Thoracic aorta (tissue), 2 donors: ENCODE results near the gene REPS2. TPM values are rescaled to one million over a fixed set of nuclear protein-coding genes. Genes with fewer than 3 reads are reported as not detected.
A peak's percentile ranks its signal among the peaks of the same experiment; 100 is the strongest.

Source experiments
- ATAC-seq: fragments of 150-250 bp; one replicate; pipeline ENCODE4 v1.8.0; 2017; ENCODE audit warnings: low read depth; ENCODE audit not compliant: insufficient number of reproducible peaks, low FRiP score
- DNase-seq: peaks from one replicate; pipeline ENCODE4 v3.0.0-alpha.2; 2020; ENCODE audit warnings: low spot score
- H3K27ac ChIP-seq, 2 donors: fragments of 200-600 bp; sonication (generic); 1 replicate in 1 of 2; 2 replicates in 1 of 2; pipeline ENCODE4 v1.5.1; 2016; ENCODE audit warnings: mild to moderate bottlenecking in 2 of 2, moderate library complexity in 2 of 2
- H3K27me3 ChIP-seq: fragments of 200-600 bp; sonication (generic); replicated peaks from 2 replicates; pipeline ENCODE4 v1.6.0; 2016; ENCODE audit warnings: mild to moderate bottlenecking; ENCODE audit not compliant: insufficient read depth
- H3K36me3 ChIP-seq: fragments of 200-600 bp; sonication (generic); one replicate; pipeline ENCODE4 v1.5.1; 2016
- H3K4me1 ChIP-seq, 2 donors: fragments of 200-600 bp; sonication (generic); 1 replicate in 1 of 2; 2 replicates in 1 of 2; pipeline versions ENCODE4 v1.5.1 to v1.6.0; 2016; ENCODE audit warnings: low read depth in 2 of 2, mild to moderate bottlenecking in 1 of 2; ENCODE audit not compliant: control insufficient read depth in 1 of 2
- H3K4me3 ChIP-seq: fragments of 200-600 bp; sonication (generic); 2 replicates; pipeline ENCODE4 v1.5.1; 2016; ENCODE audit warnings: mild to moderate bottlenecking
- H3K9me3 ChIP-seq: fragments of 200-600 bp; sonication (generic); 2 replicates; pipeline ENCODE4 v1.5.1; 2016
- CTCF ChIP-seq: fragments of 200-600 bp; sonication (generic); IDR thresholded peaks from one replicate; pipeline ENCODE4 v1.5.1; 2019; ENCODE audit warnings: antibody characterized with exemption
- total RNA-seq, 2 donors: library from RNA; depleted of rRNA; stranded (reverse); fragments of >200 nt; gene quantifications; one replicate each; pipeline versions ENCODE4 v1.1.0 to v1.2.3, GENCODE V29; 2016

REPS2 gene
- total RNA-seq, 2 donors from 2014 or later = 4.9 to 22.9 TPM

GRCh38 chrX:17038681-17039161 is 92.3 kb downstream of the REPS2 start:
- Histone ChIP-seq H3K27ac (no peak overlapping the region), H3K4me1 (peaks cover 0 to 21% of the 10 kb centered on the region in 2 donors), H3K27me3 (no peaks in the 10 kb centered on the region), H3K36me3 (no peaks in the 10 kb centered on the region), H3K4me3 (no peak overlapping the region), H3K9me3 (no peaks in the 10 kb centered on the region)
- TF ChIP-seq CTCF = no peak
- no peak for DNase-seq
- no peak for ATAC-seq

GRCh38 chrX:17039826-17040225 is 93.4 kb downstream of the REPS2 start:
- Histone ChIP-seq H3K9me3 (no peaks in the 10 kb centered on the region), H3K4me3 (no peak overlapping the region), H3K4me1 (peaks cover 0 to 20% of the 10 kb centered on the region in 2 donors), H3K36me3 (no peaks in the 10 kb centered on the region), H3K27ac (no peak overlapping the region), H3K27me3 (no peaks in the 10 kb centered on the region)
- no peak for TF ChIP-seq CTCF
- DNase-seq (no peak), ATAC-seq (no peak)

DNA sequence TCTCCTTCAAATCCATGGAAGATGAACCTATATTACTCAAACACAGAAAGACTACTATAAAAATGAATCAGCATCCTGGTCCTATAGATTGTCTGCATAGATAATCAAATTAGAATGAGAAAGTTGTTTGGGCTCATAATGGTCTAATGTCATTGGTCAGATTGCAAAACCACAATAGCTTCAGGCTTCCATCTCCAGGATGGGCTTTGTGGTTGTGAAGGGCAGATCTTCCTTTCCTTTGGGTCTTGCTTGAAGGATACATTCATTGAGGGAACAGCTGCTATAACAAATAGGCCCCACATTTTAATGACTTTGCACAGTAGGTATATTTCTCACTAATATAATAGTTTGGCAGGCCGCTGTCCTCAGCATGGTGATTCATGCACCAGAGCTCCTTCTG is 94.3 kb downstream of the REPS2 start:
- ATAC-seq = no peak
- no peak overlapping the region for H3K4me3 ChIP-seq
- TF ChIP-seq CTCF = no peak
- no peak for DNase-seq
- no peaks in the 10 kb centered on the region for H3K9me3 ChIP-seq
- no peaks in the 10 kb centered on the region for H3K27me3 ChIP-seq
- H3K4me1 ChIP-seq = peaks cover 0 to 20% of the 10 kb centered on the region in 2 donors
- H3K27ac ChIP-seq = no peak overlapping the region
- H3K36me3 ChIP-seq = no peaks in the 10 kb centered on the region

DNA sequence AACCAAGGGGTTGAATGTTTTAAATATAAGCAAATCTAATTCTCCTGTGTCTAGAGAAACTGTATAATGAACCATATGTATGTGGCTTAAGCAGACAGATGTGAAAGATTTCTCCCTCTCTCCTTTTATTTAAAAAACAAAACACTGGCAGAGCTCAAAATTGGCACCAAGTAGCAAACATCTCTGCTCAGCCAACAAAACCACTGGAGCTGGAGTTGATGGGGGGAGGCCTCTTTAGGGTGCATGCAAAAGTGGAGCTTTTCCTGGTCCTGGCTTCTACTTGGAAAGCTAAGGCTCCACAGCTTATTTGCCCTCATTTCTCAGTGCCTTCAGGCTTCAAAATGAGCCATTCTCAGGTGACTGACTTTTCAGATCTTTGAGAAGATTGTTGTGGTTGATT is 95.6 kb downstream of the REPS2 start:
- no peaks in the 10 kb centered on the region for H3K27me3 ChIP-seq
- H3K4me1 ChIP-seq = peaks cover 0 to 25% of the 10 kb centered on the region in 2 donors
- DNase-seq (no peak), ATAC-seq (no peak)
- no peak overlapping the region for H3K4me3 ChIP-seq
- no peak for TF ChIP-seq CTCF
- H3K36me3 ChIP-seq = no peaks in the 10 kb centered on the region
- no peak overlapping the region for H3K27ac ChIP-seq
- H3K9me3 ChIP-seq = no peaks in the 10 kb centered on the region

GRCh38 chrX:17046478-17047097 is 100.1 kb downstream of the REPS2 start:
- no peak for ATAC-seq

More at GRCh38 chrX:17046478-17047097, 100.1 kb downstream of the REPS2 start:
- peak; percentile 5 for DNase-seq
- no peaks in the 10 kb centered on the region for H3K27me3 ChIP-seq
- no peaks in the 10 kb centered on the region for H3K36me3 ChIP-seq
- no peaks in the 10 kb centered on the region for H3K9me3 ChIP-seq
- TF ChIP-seq CTCF = peak; percentile 64
- H3K4me1 ChIP-seq = peaks cover 0 to 15% of the 10 kb centered on the region in 2 donors
- H3K4me3 ChIP-seq = no peak overlapping the region
- no peak overlapping the region for H3K27ac ChIP-seq
